Upper lobe of left lung (tissue), 6 donors: ENCODE data around the gene OR5M10. TPM values are rescaled to one million over a fixed set of nuclear protein-coding genes. Genes with fewer than 3 reads are reported as not detected.
"Not testable (repeated sequence)": the region's sequence is repeated elsewhere in the genome, so short reads cannot be mapped to it uniquely, and the experiment has no call there.

ENCODE experiments used
- ATAC-seq, 2 donors: fragments of 200-7000 bp; cut with Tn5 transposase; one replicate each; pipeline ENCODE4 v1.9.1; 2022; ENCODE audit warnings: mild to moderate bottlenecking in 2 of 2, moderate library complexity in 2 of 2; ENCODE audit not compliant: low FRiP score in 2 of 2
- DNase-seq, 2 donors: peaks; one replicate each; pipeline ENCODE4 v3.0.0-alpha.2; 2019 to 2020
- H3K27ac ChIP-seq, 4 donors: fragments of 200-600 bp; sonication (generic); one replicate each; pipeline ENCODE4 v1.5.1; 2016 to 2019
- H3K27me3 ChIP-seq, 4 donors: fragments of 200-600 bp; sonication (generic); one replicate each; pipeline ENCODE4 v1.5.1; 2017 to 2019
- H3K36me3 ChIP-seq, 4 donors: fragments of 200-600 bp; sonication (generic); one replicate each; pipeline ENCODE4 v1.5.1; 2016 to 2019
- H3K4me1 ChIP-seq, 4 donors: fragments of 200-600 bp; sonication (generic); one replicate each; pipeline ENCODE4 v1.5.1; 2018 to 2019
- H3K4me3 ChIP-seq, 4 donors: fragments of 200-600 bp; sonication (generic); one replicate each; pipeline ENCODE4 v1.5.1; 2017 to 2019; ENCODE audit warnings: mild to moderate bottlenecking in 2 of 4, moderate library complexity in 1 of 4
- H3K9me3 ChIP-seq, 4 donors: fragments of 200-600 bp; sonication (generic); one replicate each; pipeline ENCODE4 v1.5.1; 2018 to 2019
- CTCF ChIP-seq, 6 experiments: fragments of 450-650 bp in 4 of 6; fragments of 200-600 bp in 2 of 6; sonication (generic) in 2 of 6; IDR thresholded peaks; one replicate each; pipeline ENCODE4 v1.5.1; 2016 to 2019; ENCODE audit warnings: antibody characterized with exemption in 6 of 6
- EP300 ChIP-seq, 4 donors: sonication (generic); formaldehyde crosslinking; IDR thresholded peaks; one replicate each; pipeline ENCODE4 v1.5.1; 2017; ENCODE audit warnings: antibody characterized with exemption in 4 of 4, control low read depth in 2 of 4
- POLR2A ChIP-seq, 4 donors: fragments of 450-650 bp; IDR thresholded peaks; one replicate each; pipeline ENCODE4 v1.5.1; 2016 to 2017; ENCODE audit warnings: antibody characterized with exemption in 4 of 4, mild to moderate bottlenecking in 2 of 4
- POLR2AphosphoS5 ChIP-seq, 2 donors: sonication (generic); formaldehyde crosslinking; IDR thresholded peaks; one replicate each; pipeline ENCODE4 v1.5.1; 2017; ENCODE audit warnings: antibody characterized with exemption in 2 of 2
- WGBS, 2 donors: methylation state at CpG; one replicate each; pipeline ENCODE4 v1.1.5; 2017 to 2018; 5-methylcytosine and 5-hydroxymethylcytosine counted together
- total RNA-seq, 6 donors: library from RNA; depleted of rRNA in 4 of 6; stranded (reverse); fragments of >200 nt in 4 of 6; gene quantifications; one replicate each; pipeline versions ENCODE4 v1.1.0 to v1.2.1, GENCODE V29; 2016 to 2021
- donor health status: DM: no; HTN: no; CAD: no; lungs with moderate emphysema.
- donor health status: DM: no; HTN: yes; CAD: no; lungs with severe emphysema.

OR5M10 gene
- total RNA-seq, 6 donors from 2014 or later: not detected

GRCh38 chr11:56558574-56558973 lies 18.9 kb downstream of the OR5M10 start:
- DNase-seq: no peak
- H3K27me3 ChIP-seq: no peaks in the 10 kb centered on the region
- ATAC-seq: no peak
- no peaks in the 10 kb centered on the region for H3K36me3 ChIP-seq
- H3K27ac ChIP-seq: no peak overlapping the region
- H3K4me3 ChIP-seq: no peak overlapping the region
- TF ChIP-seq POLR2AphosphoS5 (IDR thresholded peaks at IDR 0.05) (no peak), CTCF (IDR thresholded peaks at IDR 0.05) (no peak), POLR2A (IDR thresholded peaks at IDR 0.05) (no peak), EP300 (IDR thresholded peaks at IDR 0.05) (no peak)
- peaks cover 0 to 4% (median 0%) of the 10 kb centered on the region in 4 donors for H3K9me3 ChIP-seq
- WGBS, 2 donors: 54 to 65% methylated on average over 6 of the region's 6 CpGs
- H3K4me1 ChIP-seq: no peaks in the 10 kb centered on the region

GRCh38 chr11:56554691-56555090 lies 22.8 kb downstream of the OR5M10 start:
- DNase-seq: peak in 1 of 2 donors; percentile 54
- H3K4me3 ChIP-seq, H3K27ac ChIP-seq, H3K36me3 ChIP-seq, H3K9me3 ChIP-seq, H3K27me3 ChIP-seq, H3K4me1 ChIP-seq, ATAC-seq: not testable (repeated sequence)
- WGBS, 2 donors: 79 to 91% methylated on average over 12 to 13 of the region's 13 CpGs

- no peaks in the 10 kb centered on the region for H3K27me3 ChIP-seq
- 88 to 90% methylated on average over 6 of the region's 6 CpGs for WGBS, 2 donors
- no peak overlapping the region for H3K27ac ChIP-seq
- H3K9me3 ChIP-seq: no peaks in the 10 kb centered on the region
- no peak for TF ChIP-seq EP300 (IDR thresholded peaks at IDR 0.05)
- TF ChIP-seq POLR2AphosphoS5 (IDR thresholded peaks at IDR 0.05): no peak
- no peak for TF ChIP-seq POLR2A (IDR thresholded peaks at IDR 0.05)
- no peak for TF ChIP-seq CTCF (IDR thresholded peaks at IDR 0.05)
- no peak for ATAC-seq
- DNase-seq: no peak
- H3K4me3 ChIP-seq: no peak overlapping the region
- no peaks in the 10 kb centered on the region for H3K4me1 ChIP-seq
- no peaks in the 10 kb centered on the region for H3K36me3 ChIP-seq
These were observed 32.0 kb downstream of the OR5M10 start for GRCh38 chr11:56545531-56545930.

- Histone ChIP-seq H3K9me3 (no peaks in the 10 kb centered on the region), H3K27ac (no peak overlapping the region), H3K4me3 (no peak overlapping the region), H3K36me3 (no peaks in the 10 kb centered on the region), H3K4me1 (no peaks in the 10 kb centered on the region), H3K27me3 (no peaks in the 10 kb centered on the region)
- WGBS, 2 donors: 97 to 100% methylated on average over 1 of the region's 1 CpG
- DNase-seq (no peak), ATAC-seq (no peak)
- no peak for TF ChIP-seq POLR2A (IDR thresholded peaks at IDR 0.05)
- no peak for TF ChIP-seq CTCF (IDR thresholded peaks at IDR 0.05)
These were observed 33.8 kb downstream of the OR5M10 start for GRCh38 chr11:56543739-56544138.

GRCh38 chr11:56543157-56543556 lies 34.4 kb downstream of the OR5M10 start, which contains the start of gene OR5M11:
OR5M11 (minus strand) TSS chr11:56543257; CDS start chr11:56543257, 0 bp downstream.
- DNase-seq (no peak), ATAC-seq (no peak)
- 86 to 90% methylated on average over 2 of the region's 2 CpGs for WGBS, 2 donors
- Histone ChIP-seq H3K27ac (no peak within 1 kb of the TSS), H3K4me3 (no peak within 1 kb of the TSS), H3K27me3 (no peaks in the 10 kb centered on the region), H3K4me1 (no peaks in the 10 kb centered on the region), H3K36me3 (no peaks in the 10 kb centered on the region), H3K9me3 (no peaks in the 10 kb centered on the region)
- no peak for TF ChIP-seq POLR2A (IDR thresholded peaks at IDR 0.05)
- no peak for TF ChIP-seq CTCF (IDR thresholded peaks at IDR 0.05)
- no peak for TF ChIP-seq EP300 (IDR thresholded peaks at IDR 0.05)
- TF ChIP-seq POLR2AphosphoS5 (IDR thresholded peaks at IDR 0.05): no peak
